ENCODE data around the gene TUFT1.

The TUFT1 gene

DNA sequence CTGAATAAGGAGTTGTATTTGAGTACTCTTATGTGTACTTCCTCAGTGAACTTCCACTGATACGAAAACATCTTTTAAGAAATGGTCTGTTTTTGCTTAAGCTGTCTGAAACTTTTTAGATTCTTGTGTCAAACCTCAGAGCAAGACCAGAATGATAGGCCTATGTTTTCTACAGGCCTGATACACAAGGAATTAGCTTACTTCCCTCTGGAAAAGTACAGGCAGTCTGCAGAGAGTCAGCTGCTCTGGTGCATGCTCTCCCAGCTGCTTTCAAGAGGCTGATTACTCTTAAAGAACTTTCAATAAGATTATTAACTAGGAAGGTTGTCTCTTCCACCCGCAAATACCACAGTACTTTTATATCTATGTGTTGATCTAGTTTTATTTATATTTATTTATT lies 81.2 kb downstream of the TUFT1 start:
- peak; percentile 65 for DNase-seq
- no peak overlapping the region for H3K18ac ChIP-seq (ENCODE audit: low read depth in 1 of 2, low read length in 2 of 2)
- no peak overlapping the region for H2BK5ac ChIP-seq (ENCODE audit: low read depth, low read length, poor library complexity, severe bottlenecking)
- no peak overlapping the region for H4K91ac ChIP-seq (ENCODE audit: low read length)
- peaks cover 8% of the 10 kb centered on the region for H3K4me1 ChIP-seq (ENCODE audit: control insufficient read depth, insufficient read depth, low read depth, low read length)
- H3K27ac ChIP-seq (ENCODE audit: low read length, poor library complexity, severe bottlenecking), result peak overlapping the region; percentile 61
- H2AK5ac ChIP-seq (ENCODE audit: low read length, severe bottlenecking), result no peak overlapping the region
- 80% methylated on average over 1 of the region's 2 CpGs for WGBS
- H2BK15ac ChIP-seq (ENCODE audit: low read depth, poor library complexity, severe bottlenecking), result no peak overlapping the region
- H3K9ac ChIP-seq (ENCODE audit: low read length), result peak overlapping the region; percentile 41
- no peak overlapping the region for H2BK120ac ChIP-seq (ENCODE audit: low read depth, low read length)
- H3K9me3 ChIP-seq (ENCODE audit: control insufficient read depth, low read length), result no peaks in the 10 kb centered on the region
- no peak overlapping the region for H4K8ac ChIP-seq (ENCODE audit: low read length)
- H3K36me3 ChIP-seq (ENCODE audit: control insufficient read depth in 1 of 2, insufficient read depth in 2 of 2, low read depth in 1 of 2, low read length in 2 of 2), result no peaks in the 10 kb centered on the region
- no peaks in the 10 kb centered on the region for H3K27me3 ChIP-seq (ENCODE audit: control insufficient read depth in 1 of 2, insufficient read depth in 1 of 2, low read length in 2 of 2)
- no peak overlapping the region for H2AFZ ChIP-seq (ENCODE audit: low read depth, low read length)
- H3K23ac ChIP-seq (ENCODE audit: low read length in 2 of 2), result no peak overlapping the region
- H2BK12ac ChIP-seq (ENCODE audit: low read length in 2 of 2), result no peak overlapping the region
- no peak overlapping the region for H3K4me3 ChIP-seq (ENCODE audit: insufficient read depth in 1 of 2, low read depth in 1 of 2, low read length in 2 of 2)
- no peak overlapping the region for H3K4ac ChIP-seq (ENCODE audit: low read depth in 1 of 2, low read length in 2 of 2)
- peaks cover 17% of the 10 kb centered on the region for H3K79me1 ChIP-seq (replicated peaks; ENCODE audit: low read length, poor library complexity, severe bottlenecking)
- H3K14ac ChIP-seq (ENCODE audit: low read length in 2 of 2), result no peak overlapping the region
- no peak overlapping the region for H3K4me2 ChIP-seq (ENCODE audit: low read length, poor library complexity, severe bottlenecking)

GRCh38 chr1:151624783-151625182 lies 84.7 kb downstream of the TUFT1 start:
- Histone ChIP-seq H3K4me3 (ENCODE audit: insufficient read depth in 1 of 2, low read depth in 1 of 2, low read length in 2 of 2) (no peak overlapping the region), H2BK15ac (ENCODE audit: low read depth, poor library complexity, severe bottlenecking) (no peak overlapping the region), H3K9ac (ENCODE audit: low read length) (no peak overlapping the region), H2AK5ac (ENCODE audit: low read length, severe bottlenecking) (no peak overlapping the region), H3K4ac (ENCODE audit: low read depth in 1 of 2, low read length in 2 of 2) (no peak overlapping the region), H2AFZ (ENCODE audit: low read depth, low read length) (no peak overlapping the region), H3K14ac (ENCODE audit: low read length in 2 of 2) (no peak overlapping the region), H3K18ac (ENCODE audit: low read depth in 1 of 2, low read length in 2 of 2) (no peak overlapping the region), H3K9me3 (ENCODE audit: control insufficient read depth, low read length) (no peaks in the 10 kb centered on the region), H4K91ac (ENCODE audit: low read length) (no peak overlapping the region), H3K27me3 (ENCODE audit: control insufficient read depth in 1 of 2, insufficient read depth in 1 of 2, low read length in 2 of 2) (no peaks in the 10 kb centered on the region), H3K4me1 (ENCODE audit: control insufficient read depth, insufficient read depth, low read depth, low read length) (peaks cover 3% of the 10 kb centered on the region), H3K27ac (ENCODE audit: low read length, poor library complexity, severe bottlenecking) (no peak overlapping the region), H4K8ac (ENCODE audit: low read length) (no peak overlapping the region), H2BK120ac (ENCODE audit: low read depth, low read length) (no peak overlapping the region), H2BK5ac (ENCODE audit: low read depth, low read length, poor library complexity, severe bottlenecking) (no peak overlapping the region), H3K36me3 (ENCODE audit: control insufficient read depth in 1 of 2, insufficient read depth in 2 of 2, low read depth in 1 of 2, low read length in 2 of 2) (no peaks in the 10 kb centered on the region), H3K23ac (ENCODE audit: low read length in 2 of 2) (no peak overlapping the region), H3K4me2 (ENCODE audit: low read length, poor library complexity, severe bottlenecking) (no peak overlapping the region), H3K79me1 (replicated peaks; ENCODE audit: low read length, poor library complexity, severe bottlenecking) (peaks cover 25% of the 10 kb centered on the region), H2BK12ac (ENCODE audit: low read length in 2 of 2) (no peak overlapping the region)
- DNase-seq, result no peak
- WGBS, result 93% methylated on average over 2 of the region's 3 CpGs

- no peak overlapping the region for H3K18ac ChIP-seq (ENCODE audit: low read depth in 1 of 2, low read length in 2 of 2)
These were observed 86.7 kb downstream of the TUFT1 start for GRCh38 chr1:151626740-151627334.

DNA sequence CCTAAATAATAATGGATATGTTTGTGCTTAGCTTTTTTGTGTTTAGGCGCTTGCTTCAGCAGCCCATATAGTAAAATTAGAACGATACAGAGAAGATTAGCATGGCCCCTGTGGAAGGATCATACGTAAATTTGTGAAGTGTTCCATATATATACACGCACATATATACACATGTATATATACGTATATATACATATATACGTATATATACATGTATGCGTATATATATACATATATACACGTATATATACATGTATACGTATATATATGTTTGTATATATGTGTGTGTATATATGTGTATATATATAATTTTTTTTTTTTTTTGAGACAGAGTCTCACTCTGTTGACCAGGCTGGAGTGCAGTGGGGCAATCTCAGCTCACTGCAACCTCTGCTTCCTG lies 89.2 kb downstream of the TUFT1 start:
- Histone ChIP-seq H3K4ac (ENCODE audit: low read depth in 1 of 2, low read length in 2 of 2) (no peak overlapping the region), H3K18ac (ENCODE audit: low read depth in 1 of 2, low read length in 2 of 2) (no peak overlapping the region), H3K4me3 (ENCODE audit: insufficient read depth in 1 of 2, low read depth in 1 of 2, low read length in 2 of 2) (no peak overlapping the region), H2BK120ac (ENCODE audit: low read depth, low read length) (no peak overlapping the region), H3K9me3 (ENCODE audit: control insufficient read depth, low read length) (no peaks in the 10 kb centered on the region), H2AK5ac (ENCODE audit: low read length, severe bottlenecking) (no peak overlapping the region), H3K36me3 (ENCODE audit: control insufficient read depth in 1 of 2, insufficient read depth in 2 of 2, low read depth in 1 of 2, low read length in 2 of 2) (no peaks in the 10 kb centered on the region), H2BK15ac (ENCODE audit: low read depth, poor library complexity, severe bottlenecking) (no peak overlapping the region), H2BK5ac (ENCODE audit: low read depth, low read length, poor library complexity, severe bottlenecking) (no peak overlapping the region), H3K79me1 (replicated peaks; ENCODE audit: low read length, poor library complexity, severe bottlenecking) (peaks cover 24% of the 10 kb centered on the region), H2AFZ (ENCODE audit: low read depth, low read length) (no peak overlapping the region), H3K27me3 (ENCODE audit: control insufficient read depth in 1 of 2, insufficient read depth in 1 of 2, low read length in 2 of 2) (no peaks in the 10 kb centered on the region), H3K4me2 (ENCODE audit: low read length, poor library complexity, severe bottlenecking) (no peak overlapping the region), H3K9ac (ENCODE audit: low read length) (no peak overlapping the region), H4K91ac (ENCODE audit: low read length) (no peak overlapping the region), H3K4me1 (ENCODE audit: control insufficient read depth, insufficient read depth, low read depth, low read length) (peaks cover 2% of the 10 kb centered on the region), H2BK12ac (ENCODE audit: low read length in 2 of 2) (no peak overlapping the region), H3K14ac (ENCODE audit: low read length in 2 of 2) (no peak overlapping the region), H3K23ac (ENCODE audit: low read length in 2 of 2) (no peak overlapping the region), H3K27ac (ENCODE audit: low read length, poor library complexity, severe bottlenecking) (no peak overlapping the region), H4K8ac (ENCODE audit: low read length) (no peak overlapping the region)
- no peak for DNase-seq
- 100% methylated on average over 1 of the region's 9 CpGs for WGBS

More at GRCh38 chr1:151626740-151627334, 86.7 kb downstream of the TUFT1 start:
- Histone ChIP-seq H3K23ac (ENCODE audit: low read length in 2 of 2) (no peak overlapping the region), H3K4me1 (ENCODE audit: control insufficient read depth, insufficient read depth, low read depth, low read length) (peaks cover 2% of the 10 kb centered on the region), H3K9me3 (ENCODE audit: control insufficient read depth, low read length) (no peaks in the 10 kb centered on the region), H2BK120ac (ENCODE audit: low read depth, low read length) (no peak overlapping the region), H3K14ac (ENCODE audit: low read length in 2 of 2) (no peak overlapping the region), H3K27ac (ENCODE audit: low read length, poor library complexity, severe bottlenecking) (no peak overlapping the region), H3K4me3 (ENCODE audit: insufficient read depth in 1 of 2, low read depth in 1 of 2, low read length in 2 of 2) (no peak overlapping the region), H2AK5ac (ENCODE audit: low read length, severe bottlenecking) (no peak overlapping the region), H2BK5ac (ENCODE audit: low read depth, low read length, poor library complexity, severe bottlenecking) (no peak overlapping the region), H2AFZ (ENCODE audit: low read depth, low read length) (no peak overlapping the region), H3K27me3 (ENCODE audit: control insufficient read depth in 1 of 2, insufficient read depth in 1 of 2, low read length in 2 of 2) (no peaks in the 10 kb centered on the region), H4K91ac (ENCODE audit: low read length) (no peak overlapping the region), H2BK15ac (ENCODE audit: low read depth, poor library complexity, severe bottlenecking) (no peak overlapping the region), H3K36me3 (ENCODE audit: control insufficient read depth in 1 of 2, insufficient read depth in 2 of 2, low read depth in 1 of 2, low read length in 2 of 2) (no peaks in the 10 kb centered on the region), H2BK12ac (ENCODE audit: low read length in 2 of 2) (no peak overlapping the region), H3K4ac (ENCODE audit: low read depth in 1 of 2, low read length in 2 of 2) (no peak overlapping the region), H3K9ac (ENCODE audit: low read length) (no peak overlapping the region), H3K79me1 (replicated peaks; ENCODE audit: low read length, poor library complexity, severe bottlenecking) (peaks cover 28% of the 10 kb centered on the region), H4K8ac (ENCODE audit: low read length) (no peak overlapping the region), H3K4me2 (ENCODE audit: low read length, poor library complexity, severe bottlenecking) (no peak overlapping the region)
- no peak for DNase-seq
- WGBS, result 97% methylated on average over 2 of the region's 3 CpGs

Data from mesenchymal stem cell (in vitro differentiated cells and primary cell).